B cell (primary cell): ENCODE results near the gene FAM222A.

Experiments
- CTCF ChIP-seq: fragments of 200-600 bp; IDR thresholded peaks from one replicate; pipeline ENCODE4 v1.8.0; 2022; ENCODE audit warnings: antibody characterized with exemption, mild to moderate bottlenecking
- EZH2 ChIP-seq: IDR thresholded peaks from 2 replicates; pipeline ENCODE4 v1.6.1; 2012; ENCODE audit warnings: borderline replicate concordance, low read depth, mild to moderate bottlenecking, moderate library complexity, low read length; ENCODE audit not compliant: insufficient read depth, poor library complexity, severe bottlenecking

- TF ChIP-seq CTCF (no peak), EZH2 (no peak)
These were observed 11.9 kb downstream of the FAM222A start for GRCh38 chr12:109725321-109726105.
